ENCODE measurements around the gene RPS16. TPM values are rescaled to one million over a fixed set of nuclear protein-coding genes. Genes with fewer than 3 reads are reported as not detected.

The RPS16 gene
- total and polyA plus RNA-seq, 9 of the 15 experiments (the other 6 are each of a cell fraction or from before 2014, with no cell fraction given) = 82.6 to 3,671 (median 2,204) TPM

GRCh38 chr19:39397360-39398296, 38.1 kb downstream of the RPS16 start (continued):
- TF ChIP-seq SPI1 (IDR thresholded peaks at IDR 0.05; ENCODE audit: borderline replicate concordance, low read depth, low read length) (0 out of 2 replicates have a peak, but pooled peaks have one; percentile 2), ZC3H4 (CRISPR knock-in tag; IDR thresholded peaks at IDR 0.05; ENCODE audit: borderline replicate concordance) (no peak), RAD21 (CRISPR knock-in tag; conservative IDR thresholded peaks at IDR 0.05 in 1 of 2, IDR thresholded peaks at IDR 0.05 in 1 of 2) (peak; percentile 97 to 99), SMC3 (conservative IDR thresholded peaks at IDR 0.05; ENCODE audit: insufficient read depth, low read depth, low read length) (peak; percentile 99), SMARCA4 (IDR thresholded peaks at IDR 0.05) (peak; percentile 54; the same call in 1 of the 2 replicates), ZNF695 (CRISPR knock-in tag; IDR thresholded peaks at IDR 0.05) (no peak), MXD1 (CRISPR knock-in tag; IDR thresholded peaks at IDR 0.05; ENCODE audit: borderline replicate concordance, poor library complexity, severe bottlenecking) (no peak), MAZ (CRISPR knock-in tag; conservative IDR thresholded peaks at IDR 0.05 in 1 of 2, IDR thresholded peaks at IDR 0.05 in 1 of 2) (peak; percentile 79 to 88), CREB3 (tag; conservative IDR thresholded peaks at IDR 0.05; ENCODE audit: low read depth) (no peak), FOXM1 (IDR thresholded peaks at IDR 0.05; ENCODE audit: low read depth) (no peak), FOXM1 (CRISPR knock-in tag; IDR thresholded peaks at IDR 0.05; ENCODE audit: low read depth) (no peak), TFAP4 (CRISPR knock-in tag; IDR thresholded peaks at IDR 0.05; ENCODE audit: borderline replicate concordance) (peak; percentile 45; the same call in 1 of the 2 replicates), ELK1 (CRISPR knock-in tag; IDR thresholded peaks at IDR 0.05) (no peak), ZNF24 (IDR thresholded peaks at IDR 0.05) (peak; percentile 28; the same call in 1 of the 2 replicates), BCOR (IDR thresholded peaks at IDR 0.05) (peak; percentile 95), MAFF (IDR thresholded peaks at IDR 0.05; ENCODE audit: low read length) (no peak), TOE1 (IDR thresholded peaks at IDR 0.05; ENCODE audit: borderline replicate concordance) (peak; percentile 49), TOE1 (CRISPR knock-in tag; IDR thresholded peaks at IDR 0.05; ENCODE audit: borderline replicate concordance, low read depth) (no peak), GABPA (tag; conservative IDR thresholded peaks at IDR 0.05; ENCODE audit: low read depth) (peak; percentile 30; the same call in 1 of the 2 replicates), RBM22 (IDR thresholded peaks at IDR 0.05; ENCODE audit: low read depth, low read length, poor library complexity, severe bottlenecking) (no peak), POLR2B (IDR thresholded peaks at IDR 0.05; ENCODE audit: low read depth, partially characterized antibody) (no peak), RBFOX2 (IDR thresholded peaks at IDR 0.05; ENCODE audit: low read depth, low read length) (peak; percentile 65), MYNN (IDR thresholded peaks at IDR 0.05) (0 out of 2 replicates have a peak, but pooled peaks have one; percentile 49), MYNN (CRISPR knock-in tag; IDR thresholded peaks at IDR 0.05) (no peak), CHD1 (IDR thresholded peaks at IDR 0.05; ENCODE audit: low read length) (no peak)

Measured in K562 (cell line).